ENCODE results near the gene ACAD9.
A peak's percentile ranks its signal among the peaks of the same experiment; 100 is the strongest.
"Not testable (repeated sequence)": the region's sequence is repeated elsewhere in the genome, so short reads cannot be mapped to it uniquely, and the experiment has no call there.

The ACAD9 gene

DNA sequence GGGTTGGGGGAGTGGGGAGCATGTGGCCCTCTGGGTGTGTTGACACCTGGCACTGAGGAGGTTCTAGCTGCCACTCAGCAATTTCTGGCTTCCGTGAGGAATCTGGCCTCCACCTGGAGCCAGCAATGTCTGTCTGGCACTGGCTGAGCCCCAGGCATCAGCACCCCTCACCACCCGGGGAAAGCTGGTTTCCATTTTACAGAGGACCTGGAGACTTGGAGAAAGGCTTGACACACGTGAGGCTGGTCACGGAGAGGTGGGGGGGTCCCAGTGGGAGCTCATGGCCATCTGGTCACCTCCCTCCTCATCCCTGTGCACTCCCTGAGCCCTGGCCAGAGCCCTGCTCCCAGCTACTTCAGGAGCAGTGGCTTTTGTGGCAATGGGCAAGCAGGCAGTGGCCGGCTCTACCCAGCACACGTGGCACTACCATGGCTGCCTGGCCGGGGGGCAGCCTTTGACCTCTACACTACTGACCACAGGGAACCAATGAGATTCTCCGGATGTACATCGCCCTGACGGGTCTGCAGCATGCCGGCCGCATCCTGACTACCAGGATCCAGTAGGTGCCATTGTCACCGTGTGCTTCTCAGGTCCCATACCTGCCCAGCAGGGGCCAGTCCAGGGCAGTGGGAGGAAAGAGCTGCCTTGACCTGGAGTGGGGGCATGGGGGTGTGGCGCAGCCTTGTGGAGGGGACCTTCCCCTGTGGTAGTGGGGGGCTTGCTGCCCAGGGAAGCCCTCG, 28.5 kb downstream of the ACAD9 start:
- H3K27me3 ChIP-seq, result no peaks in the 10 kb centered on the region
- no peaks in the 10 kb centered on the region for H3K9me3 ChIP-seq
- peaks cover 9% of the 10 kb centered on the region; the same call in 1 of the 2 replicates for H4K20me1 ChIP-seq
- no peak overlapping the region for H3K4me2 ChIP-seq
- H3K27ac ChIP-seq, result no peak overlapping the region
- TF ChIP-seq Cebpa-rat (IDR thresholded peaks at IDR 0.05), result no peak
- peaks cover 100% of the 10 kb centered on the region for H3K36me3 ChIP-seq
- H3K9ac ChIP-seq, result no peak overlapping the region
- no peak overlapping the region for H3K4me3 ChIP-seq
- H3K4me1 ChIP-seq, result 0 out of 2 replicates have a peak, but pooled peaks cover under 1% of the 10 kb centered on the region

DNA sequence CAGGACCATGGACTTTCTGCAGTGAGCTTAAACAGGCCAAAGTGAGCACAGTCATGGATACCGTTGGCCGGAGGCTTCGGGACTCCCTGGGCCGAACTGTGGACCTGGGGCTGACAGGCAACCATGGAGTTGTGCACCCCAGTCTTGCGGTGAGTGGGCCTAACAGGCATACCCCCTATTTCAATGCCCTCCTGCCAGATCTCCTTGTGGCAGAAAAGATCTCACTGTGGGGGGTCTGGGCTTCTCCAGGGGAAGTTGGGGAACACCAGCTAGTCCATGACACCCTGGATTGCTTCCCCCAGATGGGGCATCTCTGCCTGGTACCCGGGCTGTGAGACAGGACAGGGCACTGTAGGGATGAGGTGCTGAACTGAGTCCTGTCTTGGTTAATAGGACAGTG, 29.5 kb downstream of the ACAD9 start:
- TF ChIP-seq Cebpa-rat (IDR thresholded peaks at IDR 0.05), result no peak
- no peaks in the 10 kb centered on the region for H3K9me3 ChIP-seq
- 0 out of 2 replicates have a peak, but pooled peaks cover 5% of the 10 kb centered on the region for H3K4me1 ChIP-seq
- peaks cover 100% of the 10 kb centered on the region for H3K36me3 ChIP-seq
- no peak overlapping the region for H3K4me2 ChIP-seq
- H3K4me3 ChIP-seq, result no peak overlapping the region
- H3K9ac ChIP-seq, result no peak overlapping the region
- H3K27ac ChIP-seq, result no peak overlapping the region
- H3K27me3 ChIP-seq, result no peaks in the 10 kb centered on the region
- peaks cover 9% of the 10 kb centered on the region; the same call in 1 of the 2 replicates for H4K20me1 ChIP-seq

DNA sequence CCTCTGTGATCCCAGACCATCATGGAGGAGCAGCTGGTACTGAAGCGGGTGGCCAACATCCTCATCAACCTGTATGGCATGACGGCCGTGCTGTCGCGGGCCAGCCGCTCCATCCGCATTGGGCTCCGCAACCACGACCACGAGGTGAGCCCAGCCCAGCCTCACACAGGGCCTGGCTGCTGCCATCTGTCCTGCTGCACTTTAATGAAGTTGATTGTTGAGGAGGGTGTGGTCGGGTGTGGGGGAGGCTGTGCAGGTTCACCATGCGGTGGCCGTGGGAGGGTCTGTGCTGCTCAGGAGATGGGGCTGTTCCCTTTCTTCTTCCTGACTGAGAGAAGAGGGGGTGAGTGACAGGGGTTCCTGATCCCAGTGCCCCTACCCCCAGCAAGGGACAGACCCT, 30.6 kb downstream of the ACAD9 start:
- Histone ChIP-seq H3K36me3 (peaks cover 100% of the 10 kb centered on the region), H3K4me3 (no peak overlapping the region), H3K27me3 (no peaks in the 10 kb centered on the region), H4K20me1 (peaks cover 9% of the 10 kb centered on the region; the same call in 1 of the 2 replicates), H3K4me1 (0 out of 2 replicates have a peak, but pooled peaks cover 5% of the 10 kb centered on the region), H3K9ac (no peak overlapping the region), H3K9me3 (no peaks in the 10 kb centered on the region), H3K4me2 (no peak overlapping the region), H3K27ac (no peak overlapping the region)
- no peak for TF ChIP-seq Cebpa-rat (IDR thresholded peaks at IDR 0.05)

DNA sequence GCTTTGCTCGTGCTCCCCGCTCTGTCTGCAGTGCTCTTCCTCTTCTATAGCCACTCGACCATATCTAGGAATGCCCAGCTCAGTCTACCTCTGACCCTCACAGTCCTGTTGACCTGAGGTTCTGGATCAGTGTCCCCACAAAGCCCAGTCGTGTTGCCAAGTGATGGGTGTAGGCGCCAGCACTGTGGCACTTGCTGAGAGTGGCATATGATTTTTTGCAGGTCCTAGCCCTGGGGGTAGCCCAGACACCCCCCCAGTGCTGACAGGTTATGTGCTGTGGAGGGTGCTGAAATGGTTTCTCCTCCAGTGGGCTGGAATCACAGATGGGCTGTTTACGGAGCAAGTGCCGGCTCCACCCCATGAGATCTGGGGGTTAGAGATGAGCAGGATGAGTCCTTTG, 32.5 kb downstream of the ACAD9 start:
- Histone ChIP-seq H3K4me1 (0 out of 2 replicates have a peak, but pooled peaks cover 5% of the 10 kb centered on the region), H3K9me3 (no peaks in the 10 kb centered on the region), H3K27me3 (no peaks in the 10 kb centered on the region), H3K36me3 (peaks cover 100% of the 10 kb centered on the region), H3K4me3 (no peak overlapping the region), H4K20me1 (no peaks in the 10 kb centered on the region), H3K27ac (no peak overlapping the region), H3K4me2 (no peak overlapping the region), H3K9ac (no peak overlapping the region)
- no peak for TF ChIP-seq Cebpa-rat (IDR thresholded peaks at IDR 0.05)

DNA sequence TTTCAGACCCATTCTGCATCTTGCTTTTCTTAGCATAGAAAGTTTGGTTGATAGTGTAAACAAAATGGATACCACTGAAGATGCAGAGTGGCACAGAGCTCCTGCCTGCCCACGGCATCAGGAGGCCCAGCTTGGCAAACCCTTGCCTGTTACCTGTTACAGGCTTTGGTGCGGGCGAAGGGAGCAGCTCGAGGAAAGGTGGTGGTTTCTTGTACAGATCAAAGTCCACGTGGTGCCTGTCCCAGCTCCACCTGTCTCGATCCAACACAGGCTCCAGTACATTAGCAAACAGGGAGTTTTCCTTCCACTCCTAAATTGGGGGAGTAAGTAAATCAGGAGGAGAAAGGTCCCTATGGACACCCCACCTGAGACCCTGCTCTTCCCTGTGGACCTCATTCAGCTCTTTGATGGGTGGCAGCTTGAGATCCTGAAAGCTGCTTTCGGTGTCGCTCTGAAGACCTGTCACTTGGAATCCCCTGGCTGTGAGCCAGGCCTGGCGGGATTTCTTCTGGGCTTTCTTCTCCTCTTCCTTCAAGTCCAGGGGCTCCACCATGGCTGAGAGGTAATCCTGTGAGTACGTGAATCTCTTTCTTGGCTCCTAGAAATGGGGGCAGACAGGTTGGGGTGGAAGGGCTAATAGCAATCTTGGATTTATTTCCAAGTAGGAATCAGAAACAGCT, 35.7 kb downstream of the ACAD9 start:
- H3K4me1 ChIP-seq, result 0 out of 2 replicates have a peak, but pooled peaks cover 5% of the 10 kb centered on the region
- no peak overlapping the region for H3K4me2 ChIP-seq
- no peak overlapping the region for H3K9ac ChIP-seq
- no peaks in the 10 kb centered on the region for H4K20me1 ChIP-seq
- peaks cover 22% of the 10 kb centered on the region for H3K9me3 ChIP-seq
- TF ChIP-seq Cebpa-rat (IDR thresholded peaks at IDR 0.05), result no peak
- peaks cover 99% of the 10 kb centered on the region for H3K36me3 ChIP-seq
- H3K4me3 ChIP-seq, result no peak overlapping the region
- no peak overlapping the region for H3K27ac ChIP-seq
- H3K27me3 ChIP-seq, result no peaks in the 10 kb centered on the region

DNA sequence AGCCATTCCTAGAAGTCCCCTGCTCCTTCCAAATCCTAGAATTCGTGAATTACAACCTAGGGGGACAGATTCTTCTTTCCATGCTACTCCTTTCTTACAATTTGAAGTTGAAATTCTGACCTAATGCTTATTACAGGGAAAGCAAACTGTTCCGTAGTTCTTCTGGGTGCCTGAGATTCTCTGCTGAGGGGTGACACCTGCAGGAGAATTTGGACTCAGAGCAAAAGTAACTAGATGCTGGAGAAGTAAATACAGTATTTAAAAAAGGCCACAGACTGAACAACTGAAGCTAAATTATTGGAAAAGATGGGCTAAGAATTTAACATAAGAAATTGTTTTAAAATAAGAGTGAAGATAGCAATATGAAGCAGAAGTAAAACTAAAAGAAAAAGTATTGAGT, 37.9 kb downstream of the ACAD9 start:
- Histone ChIP-seq H3K27ac (no peak overlapping the region), H3K27me3 (no peaks in the 10 kb centered on the region), H3K36me3 (peaks cover 91% of the 10 kb centered on the region), H3K9me3 (peaks cover 44% of the 10 kb centered on the region), H3K4me3 (no peak overlapping the region), H3K4me1 (peaks cover 7% of the 10 kb centered on the region; the same call in 1 of the 2 replicates), H3K4me2 (no peak overlapping the region), H4K20me1 (no peaks in the 10 kb centered on the region), H3K9ac (no peak overlapping the region)
- TF ChIP-seq Cebpa-rat (IDR thresholded peaks at IDR 0.05), result no peak

DNA sequence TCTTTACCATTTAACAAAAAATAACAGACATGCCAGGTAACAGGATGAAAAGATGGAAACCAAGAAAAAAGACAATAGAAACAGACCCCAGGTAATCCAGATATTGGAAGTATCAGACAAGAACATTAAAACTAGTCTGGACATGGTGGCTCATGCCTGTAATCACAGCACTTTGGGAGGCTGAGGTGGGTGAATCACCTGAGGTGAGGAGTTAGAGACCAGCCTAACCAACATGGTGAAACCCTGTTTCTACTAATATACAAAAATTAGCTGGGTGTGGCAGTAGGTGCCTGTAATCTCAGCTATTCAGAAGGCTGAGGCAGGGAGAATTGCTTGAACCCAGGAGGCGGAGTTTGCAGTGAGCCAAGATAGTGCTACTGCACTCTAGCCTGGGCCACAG, 40.6 kb downstream of the ACAD9 start:
- Histone ChIP-seq H3K4me2 (no peak overlapping the region), H3K27me3 (no peaks in the 10 kb centered on the region), H3K9ac (no peak overlapping the region), H4K20me1 (no peaks in the 10 kb centered on the region), H3K36me3 (peaks cover 73% of the 10 kb centered on the region), H3K4me1 (peaks cover 20% of the 10 kb centered on the region), H3K4me3 (no peak overlapping the region), H3K9me3 (peaks cover 66% of the 10 kb centered on the region), H3K27ac (no peak overlapping the region)
- no peak for TF ChIP-seq Cebpa-rat (IDR thresholded peaks at IDR 0.05)

DNA sequence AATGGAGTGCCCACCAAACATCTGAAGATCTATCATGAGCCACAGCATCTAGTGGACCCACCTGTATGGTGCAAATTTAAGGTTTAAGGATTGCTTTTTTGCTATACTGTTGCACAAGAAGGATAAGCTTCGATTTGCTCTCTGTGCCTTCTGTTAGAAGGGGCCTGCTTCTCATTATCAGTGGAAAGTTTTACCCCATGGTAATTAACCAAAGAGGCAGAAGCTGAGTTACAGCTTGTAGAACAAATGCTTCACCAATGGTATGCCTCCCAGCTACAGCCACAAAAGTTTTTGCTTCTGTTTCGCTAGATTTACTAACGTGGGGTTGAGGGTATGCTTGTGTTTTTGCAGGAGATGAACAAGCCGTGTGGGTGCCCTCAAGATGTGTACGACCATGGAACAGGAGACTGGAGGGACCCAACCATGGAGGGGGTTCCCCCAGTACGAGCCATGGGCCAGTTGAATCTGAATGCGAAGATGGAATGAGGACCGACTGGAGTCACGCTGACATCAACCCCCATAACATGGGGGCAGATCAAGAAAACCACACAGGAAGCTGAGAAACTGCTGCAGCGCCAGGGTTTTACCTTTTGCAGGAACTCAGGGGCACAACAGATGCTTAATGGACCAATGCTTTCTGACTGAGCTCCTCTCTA, 43.5 kb downstream of the ACAD9 start:
- Histone ChIP-seq H3K4me2 (peak overlapping the region; percentile 69), H3K27ac (no peak overlapping the region), H3K36me3 (peaks cover 45% of the 10 kb centered on the region), H3K4me3 (0 out of 2 replicates have a peak overlapping the region, but pooled peaks have one; percentile 17), H4K20me1 (no peaks in the 10 kb centered on the region), H3K9me3 (peaks cover 92% of the 10 kb centered on the region), H3K4me1 (peaks cover 20% of the 10 kb centered on the region), H3K9ac (no peak overlapping the region), H3K27me3 (no peaks in the 10 kb centered on the region)
- TF ChIP-seq Cebpa-rat (IDR thresholded peaks at IDR 0.05), result no peak

DNA sequence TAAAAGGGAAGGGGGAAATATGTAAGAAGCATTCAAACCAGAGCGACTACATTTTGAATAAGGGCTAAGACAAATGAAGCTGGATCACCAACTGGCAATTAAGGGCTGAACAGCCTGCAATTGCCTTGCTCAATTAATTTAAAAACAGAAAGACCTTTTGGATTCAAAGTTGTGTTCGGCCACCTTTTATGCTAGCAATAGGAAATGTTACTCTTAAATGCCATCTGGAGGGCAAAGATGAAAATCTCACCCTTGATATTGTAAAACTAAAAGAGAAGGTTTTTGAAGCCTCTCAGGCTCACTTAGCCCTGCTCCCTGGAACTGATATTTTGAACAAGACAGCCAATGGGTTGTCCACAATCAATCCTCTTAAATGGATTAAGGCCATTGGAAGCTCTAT, 44.2 kb downstream of the ACAD9 start:
- H3K4me1 ChIP-seq, result peaks cover 20% of the 10 kb centered on the region
- H3K36me3 ChIP-seq, result peaks cover 38% of the 10 kb centered on the region
- peak overlapping the region; percentile 69 for H3K4me2 ChIP-seq
- peaks cover 91% of the 10 kb centered on the region for H3K9me3 ChIP-seq
- TF ChIP-seq Cebpa-rat (IDR thresholded peaks at IDR 0.05), result no peak
- no peak overlapping the region for H3K9ac ChIP-seq
- H3K27me3 ChIP-seq, result no peaks in the 10 kb centered on the region
- no peak overlapping the region for H3K27ac ChIP-seq
- no peaks in the 10 kb centered on the region for H4K20me1 ChIP-seq
- 0 out of 2 replicates have a peak overlapping the region, but pooled peaks have one; percentile 17 for H3K4me3 ChIP-seq

DNA sequence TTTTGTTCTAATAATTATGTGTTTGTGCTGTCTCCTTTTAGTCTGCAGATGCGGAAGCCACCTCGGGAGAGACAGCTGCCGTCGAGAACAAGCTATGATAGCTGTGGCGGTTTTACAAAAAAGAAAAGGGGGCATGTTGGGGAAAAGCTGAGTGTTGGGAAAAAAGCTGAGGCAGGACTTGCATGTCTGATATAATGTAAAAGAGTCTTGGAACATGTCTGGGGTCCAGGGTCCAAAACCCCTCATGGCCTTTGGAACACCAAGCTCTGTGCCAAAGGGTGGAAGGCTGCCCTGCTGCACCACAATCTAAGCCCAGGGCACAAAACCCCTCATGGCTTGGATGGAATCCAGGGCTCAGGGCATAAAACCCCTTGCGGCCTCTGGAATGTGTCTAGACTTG, 44.6 kb downstream of the ACAD9 start:
- not testable (repeated sequence) for H3K9ac ChIP-seq, H3K27me3 ChIP-seq, H3K27ac ChIP-seq, H3K4me3 ChIP-seq, H4K20me1 ChIP-seq
- Histone ChIP-seq H3K9me3 (peaks cover 91% of the 10 kb centered on the region), H3K4me2 (peak overlapping the region; percentile 69; the same call in 1 of the 2 replicates), H3K36me3 (peaks cover 34% of the 10 kb centered on the region), H3K4me1 (peaks cover 20% of the 10 kb centered on the region)

Data from BLaER1 (cell line).